Measurements from ENCODE around the gene KDM1A.

Gene KDM1A

GRCh38 chr1:23110391-23110790 lies 91.1 kb downstream of the KDM1A start:
- no peak for DNase-seq (ENCODE audit: low read depth)

- DNase-seq (ENCODE audit: low read depth): no peak
Observed at GRCh38 chr1:23111600-23112535, 92.6 kb downstream of the KDM1A start.

DNA sequence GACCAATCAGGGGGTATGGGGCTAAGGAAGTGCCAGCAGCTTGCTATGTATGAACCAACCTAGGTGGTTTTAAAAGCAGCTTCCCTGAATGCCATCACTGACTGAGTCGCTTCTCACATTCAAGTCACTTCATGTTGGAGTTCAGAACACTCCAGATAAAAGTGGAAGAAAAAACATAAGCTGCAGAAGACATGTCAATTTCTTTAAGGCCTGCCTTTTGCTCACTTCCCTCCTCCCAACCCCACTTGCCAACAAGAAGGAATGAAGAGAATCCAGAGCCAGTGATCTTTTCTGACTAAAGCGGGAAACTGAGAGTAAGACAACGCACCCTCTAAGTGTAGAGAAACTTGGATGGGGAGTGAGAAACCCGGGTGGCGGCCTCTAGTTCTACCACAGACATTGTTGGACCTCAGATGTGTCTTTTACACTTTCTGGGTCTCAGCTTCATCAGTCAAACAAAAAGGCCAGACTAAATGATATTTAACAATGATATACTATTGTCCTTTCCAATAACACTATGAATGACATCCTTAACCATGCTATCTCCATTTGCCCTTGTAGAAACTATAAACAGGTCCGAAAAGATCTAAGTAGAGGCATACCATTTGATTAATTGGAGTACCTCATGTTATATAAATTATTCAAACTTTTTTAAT lies 95.3 kb downstream of the KDM1A start:
- no peak for DNase-seq (ENCODE audit: low read depth)

GRCh38 chr1:23116216-23116836 lies 97.1 kb downstream of the KDM1A start:
- DNase-seq (ENCODE audit: low read depth): no peak

GRCh38 chr1:23116921-23117699 lies 97.8 kb downstream of the KDM1A start:
- DNase-seq (ENCODE audit: low read depth): no peak

- DNase-seq (ENCODE audit: low read depth): no peak
Observed at GRCh38 chr1:23118407-23118806, 99.1 kb downstream of the KDM1A start.

- no peak for DNase-seq (ENCODE audit: low read depth)
Observed at GRCh38 chr1:23118957-23119792, 99.9 kb downstream of the KDM1A start.

DNA sequence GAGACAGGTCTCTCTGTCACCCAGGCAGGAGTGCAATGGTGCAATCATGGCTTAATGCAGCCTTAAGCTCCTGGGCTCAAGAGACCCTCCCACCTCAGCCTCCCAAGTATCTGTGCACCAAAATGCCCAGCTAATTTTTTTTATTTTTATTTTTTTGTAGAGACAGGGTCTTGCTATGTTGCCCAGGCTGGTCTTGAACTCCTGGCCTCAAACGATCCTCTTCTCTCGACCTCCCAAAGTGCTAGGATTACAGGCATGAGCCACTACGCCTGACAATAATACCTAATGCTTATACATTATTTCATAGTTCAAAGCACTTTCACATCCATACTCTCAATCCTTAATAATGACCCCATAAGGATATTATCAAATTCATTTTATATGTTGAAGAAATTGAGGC lies 101.1 kb downstream of the KDM1A start:
- no peak for DNase-seq (ENCODE audit: low read depth)

- DNase-seq (ENCODE audit: low read depth): no peak
Observed at GRCh38 chr1:23122023-23122748, 102.9 kb downstream of the KDM1A start.

- no peak for DNase-seq (ENCODE audit: low read depth)
Observed at GRCh38 chr1:23122796-23123195, 103.5 kb downstream of the KDM1A start.

GRCh38 chr1:23123528-23123927 lies 104.3 kb downstream of the KDM1A start:
- no peak for DNase-seq (ENCODE audit: low read depth)

GRCh38 chr1:23124259-23125026 lies 105.2 kb downstream of the KDM1A start:
- DNase-seq (ENCODE audit: low read depth): no peak

GRCh38 chr1:23125489-23125888 lies 106.2 kb downstream of the KDM1A start:
- no peak for DNase-seq (ENCODE audit: low read depth)

DNA sequence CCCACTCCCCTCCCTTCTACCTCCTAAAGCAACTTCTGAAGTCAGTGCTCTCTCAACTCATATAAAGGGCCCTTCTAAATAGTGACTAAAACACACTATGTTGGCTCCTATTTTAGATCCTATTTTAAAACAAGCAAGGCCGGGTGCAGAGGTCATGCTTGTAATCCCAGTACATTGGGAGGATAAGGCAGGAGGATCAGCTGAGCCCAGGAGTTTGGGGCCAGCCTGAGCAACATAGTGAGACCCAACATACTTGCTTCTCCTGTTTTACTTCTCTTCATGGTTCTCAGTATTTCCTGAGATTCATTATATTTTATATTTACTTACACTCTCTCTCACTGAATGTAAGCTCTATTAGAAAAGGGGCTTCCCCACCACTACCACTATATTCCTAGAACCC lies 106.9 kb downstream of the KDM1A start:
- no peak for DNase-seq (ENCODE audit: low read depth)

GRCh38 chr1:23126801-23127200 lies 107.5 kb downstream of the KDM1A start:
- no peak for DNase-seq (ENCODE audit: low read depth)

DNA sequence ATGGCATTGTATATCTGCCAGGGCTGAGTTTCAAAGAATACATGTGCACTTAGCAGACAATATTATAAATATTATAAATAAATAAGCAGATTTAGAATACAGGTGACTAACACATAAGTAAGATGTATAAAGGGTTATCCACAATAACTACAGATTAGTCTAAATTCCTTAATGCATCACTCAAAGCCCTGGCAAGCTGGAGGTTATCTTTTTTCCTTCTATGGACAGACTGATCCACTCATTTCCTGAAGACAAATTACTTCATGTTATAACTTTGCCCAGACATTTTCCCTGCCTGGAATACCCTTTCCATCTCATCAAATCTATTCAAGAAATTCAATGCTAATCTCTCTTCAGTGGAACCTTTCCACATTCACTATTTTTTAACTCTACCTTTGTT lies 110.6 kb downstream of the KDM1A start:
- no peak for DNase-seq (ENCODE audit: low read depth)

DNA sequence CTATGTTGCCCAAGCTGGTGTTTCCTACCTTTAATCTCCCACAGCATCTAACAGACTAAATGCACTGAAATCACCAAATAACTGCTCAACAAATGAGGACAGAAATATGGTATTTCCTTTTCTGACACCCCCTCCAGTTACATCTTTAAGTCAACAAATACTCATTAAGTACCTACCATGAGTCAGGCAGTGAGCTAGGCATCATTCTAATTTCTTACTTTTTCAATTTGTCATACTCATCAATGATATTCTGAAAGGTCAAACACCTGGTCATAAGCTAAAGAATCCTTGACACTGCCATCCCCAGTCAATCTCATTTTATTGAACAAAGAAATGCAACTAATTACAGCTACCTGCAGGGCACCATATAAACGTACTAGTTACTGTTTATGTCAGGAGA lies 112.8 kb downstream of the KDM1A start:
- DNase-seq (ENCODE audit: low read depth): no peak
